Suprapubic skin (tissue), 4 donors: ENCODE results near the gene DEGS2. TPM values are rescaled to one million over a fixed set of nuclear protein-coding genes. Genes with fewer than 3 reads are reported as not detected.

ENCODE experiments used
- DNase-seq, 2 donors: peaks; one replicate each; pipeline ENCODE4 v3.0.0-alpha.2; 2019; ENCODE audit warnings: low spot score in 2 of 2
- H3K27ac ChIP-seq: fragments of 200-600 bp; sonication (generic); one replicate; pipeline ENCODE4 v1.5.1; 2019
- H3K27me3 ChIP-seq: fragments of 200-600 bp; sonication (generic); one replicate; pipeline ENCODE4 v1.5.1; 2019
- H3K36me3 ChIP-seq: fragments of 200-600 bp; sonication (generic); one replicate; pipeline ENCODE4 v1.5.1; 2019
- H3K4me1 ChIP-seq: fragments of 200-600 bp; sonication (generic); one replicate; pipeline ENCODE4 v1.5.1; 2019
- H3K4me3 ChIP-seq: fragments of 200-600 bp; sonication (generic); one replicate; pipeline ENCODE4 v1.5.1; 2019; ENCODE audit warnings: mild to moderate bottlenecking
- H3K9me3 ChIP-seq: fragments of 200-600 bp; sonication (generic); one replicate; pipeline ENCODE4 v1.5.1; 2019
- CTCF ChIP-seq, 2 donors: fragments of 200-600 bp in 1 of 2; fragments of 450-650 bp in 1 of 2; sonication (generic) in 1 of 2; IDR thresholded peaks; one replicate each; pipeline ENCODE4 v1.5.1; 2016 to 2019; ENCODE audit warnings: antibody characterized with exemption in 2 of 2, mild to moderate bottlenecking in 1 of 2, moderate library complexity in 1 of 2
- EP300 ChIP-seq: sonication (generic); formaldehyde crosslinking; IDR thresholded peaks from one replicate; pipeline ENCODE4 v1.6.1; 2017; ENCODE audit warnings: antibody characterized with exemption
- POLR2A ChIP-seq, 2 donors: fragments of 450-650 bp; IDR thresholded peaks; one replicate each; pipeline ENCODE4 v1.6.1; 2017; ENCODE audit warnings: antibody characterized with exemption in 2 of 2, mild to moderate bottlenecking in 2 of 2, moderate library complexity in 2 of 2
- POLR2AphosphoS5 ChIP-seq, 3 donors: sonication (generic); formaldehyde crosslinking; IDR thresholded peaks; one replicate each; pipeline ENCODE4 v1.6.1; 2017; ENCODE audit warnings: antibody characterized with exemption in 3 of 3
- WGBS: methylation state at CpG from one replicate; pipeline ENCODE4 v1.1.5; 2018; 5-methylcytosine and 5-hydroxymethylcytosine counted together
- total RNA-seq, 4 donors: library from RNA; depleted of rRNA; stranded (reverse); fragments of >200 nt; gene quantifications; one replicate each; pipeline ENCODE4 v1.1.0, GENCODE V29; 2016

DEGS2 gene
- total RNA-seq, 4 donors from 2014 or later, result 78.9 to 130 (median 108) TPM

GRCh38 chr14:100111931-100112704, 47.3 kb downstream of the DEGS2 start:
- no peak overlapping the region for H3K27ac ChIP-seq
- no peaks in the 10 kb centered on the region for H3K9me3 ChIP-seq
- H3K27me3 ChIP-seq, result no peaks in the 10 kb centered on the region
- peaks cover 18% of the 10 kb centered on the region for H3K4me1 ChIP-seq
- DNase-seq, result peak in 1 of 2 donors; percentile 8
- TF ChIP-seq EP300 (no peak), CTCF (IDR thresholded peaks at IDR 0.05) (no peak), POLR2AphosphoS5 (IDR thresholded peaks at IDR 0.05) (no peak), POLR2A (IDR thresholded peaks at IDR 0.05) (no peak)
- H3K36me3 ChIP-seq, result no peaks in the 10 kb centered on the region
- 90% methylated on average over 11 of the region's 11 CpGs for WGBS
- no peak overlapping the region for H3K4me3 ChIP-seq

- Histone ChIP-seq H3K27ac (no peak overlapping the region), H3K4me3 (no peak overlapping the region), H3K9me3 (no peaks in the 10 kb centered on the region), H3K36me3 (no peaks in the 10 kb centered on the region), H3K27me3 (no peaks in the 10 kb centered on the region), H3K4me1 (peaks cover 29% of the 10 kb centered on the region)
- 72% methylated on average over 6 of the region's 6 CpGs for WGBS
- DNase-seq, result peak in 1 of 2 donors; percentile 9
- TF ChIP-seq CTCF (IDR thresholded peaks at IDR 0.05), result no peak
- no peak for TF ChIP-seq POLR2A (IDR thresholded peaks at IDR 0.05)
- no peak for TF ChIP-seq EP300
- TF ChIP-seq POLR2AphosphoS5 (IDR thresholded peaks at IDR 0.05), result no peak
These were observed 48.6 kb downstream of the DEGS2 start for GRCh38 chr14:100110816-100111215.

- Histone ChIP-seq H3K36me3 (no peaks in the 10 kb centered on the region), H3K27me3 (no peaks in the 10 kb centered on the region), H3K4me1 (peaks cover 39% of the 10 kb centered on the region), H3K9me3 (no peaks in the 10 kb centered on the region), H3K4me3 (no peak overlapping the region), H3K27ac (no peak overlapping the region)
- TF ChIP-seq EP300 (no peak), POLR2AphosphoS5 (IDR thresholded peaks at IDR 0.05) (no peak), POLR2A (IDR thresholded peaks at IDR 0.05) (no peak), CTCF (IDR thresholded peaks at IDR 0.05) (no peak)
- 97% methylated on average over 9 of the region's 9 CpGs for WGBS
- DNase-seq, result peak in 1 of 2 donors; percentile 39
These were observed 49.9 kb downstream of the DEGS2 start for GRCh38 chr14:100109594-100109955.

- Histone ChIP-seq H3K27ac (no peak overlapping the region), H3K9me3 (no peaks in the 10 kb centered on the region), H3K4me1 (peaks cover 45% of the 10 kb centered on the region), H3K36me3 (no peaks in the 10 kb centered on the region), H3K4me3 (no peak overlapping the region), H3K27me3 (no peaks in the 10 kb centered on the region)
- DNase-seq, result peak in 1 of 2 donors; percentile 46
- TF ChIP-seq POLR2A (IDR thresholded peaks at IDR 0.05), result no peak
- TF ChIP-seq EP300, result no peak
- no peak for TF ChIP-seq CTCF (IDR thresholded peaks at IDR 0.05)
- TF ChIP-seq POLR2AphosphoS5 (IDR thresholded peaks at IDR 0.05), result no peak
- 88% methylated on average over 9 of the region's 10 CpGs for WGBS
These were observed 50.4 kb downstream of the DEGS2 start for GRCh38 chr14:100108840-100109593.
